ENCODE data around the gene PRM1. TPM values are rescaled to one million over a fixed set of nuclear protein-coding genes. Genes with fewer than 3 reads are reported as not detected.
A peak's percentile ranks its signal among the peaks of the same experiment; 100 is the strongest.

PRM1 gene
- polyA plus RNA-seq, 4 donors, result not detected

DNA sequence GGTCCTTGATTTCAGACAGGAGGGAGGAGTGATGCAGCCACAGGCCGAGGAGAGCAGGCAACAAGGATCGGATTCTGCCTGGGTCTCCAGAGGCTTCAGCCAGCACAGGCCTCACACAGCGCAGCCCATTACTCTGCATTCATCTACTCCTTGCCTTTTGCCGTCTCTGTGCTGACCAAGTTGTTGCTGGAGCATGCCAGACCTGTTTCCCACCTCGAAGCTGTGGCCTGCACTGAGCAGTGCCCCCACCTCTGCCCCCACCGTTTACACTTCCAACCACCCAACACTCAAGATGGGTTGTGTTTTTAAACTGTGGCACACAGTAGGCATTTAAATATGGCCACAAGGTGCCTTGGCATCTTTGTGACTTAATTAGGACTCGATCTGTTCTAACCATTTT is 6.2 kb downstream of the PRM1 start:
- no peak for DNase-seq (ENCODE audit: low read depth in 4 of 4, low spot score in 2 of 4)

DNA sequence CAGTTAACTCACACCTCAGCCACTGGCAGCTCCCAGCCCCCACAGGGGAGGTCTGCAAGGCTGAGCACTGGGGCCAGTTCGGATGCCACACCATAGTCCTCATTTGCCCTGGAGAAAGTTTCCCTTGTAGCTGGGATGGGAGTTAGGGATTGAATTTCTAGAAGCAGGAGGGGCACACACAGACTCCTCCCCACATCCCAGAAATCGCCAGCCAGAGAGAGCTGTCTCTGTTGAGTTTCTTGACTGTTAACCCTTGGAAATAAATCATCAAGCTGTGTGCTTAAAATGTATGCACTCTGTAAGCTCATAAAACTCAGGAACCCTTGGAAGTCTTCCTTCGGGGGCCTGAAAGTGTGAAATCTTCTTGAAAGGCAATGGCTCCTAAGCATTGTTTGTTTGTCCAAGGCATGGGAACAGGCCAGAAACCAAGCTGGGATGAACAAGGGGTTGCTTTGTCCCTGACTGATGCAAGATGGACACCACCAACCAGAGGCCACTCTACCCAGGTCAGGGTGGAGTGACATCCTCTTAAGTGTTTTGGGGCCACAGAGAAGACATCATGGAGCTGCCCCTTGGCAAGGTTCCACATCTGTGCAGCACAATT is 7.3 kb downstream of the PRM1 start:
- peak in 1 of 4 donors; percentile 73 for DNase-seq (ENCODE audit: low read depth in 4 of 4, low spot score in 2 of 4)

DNA sequence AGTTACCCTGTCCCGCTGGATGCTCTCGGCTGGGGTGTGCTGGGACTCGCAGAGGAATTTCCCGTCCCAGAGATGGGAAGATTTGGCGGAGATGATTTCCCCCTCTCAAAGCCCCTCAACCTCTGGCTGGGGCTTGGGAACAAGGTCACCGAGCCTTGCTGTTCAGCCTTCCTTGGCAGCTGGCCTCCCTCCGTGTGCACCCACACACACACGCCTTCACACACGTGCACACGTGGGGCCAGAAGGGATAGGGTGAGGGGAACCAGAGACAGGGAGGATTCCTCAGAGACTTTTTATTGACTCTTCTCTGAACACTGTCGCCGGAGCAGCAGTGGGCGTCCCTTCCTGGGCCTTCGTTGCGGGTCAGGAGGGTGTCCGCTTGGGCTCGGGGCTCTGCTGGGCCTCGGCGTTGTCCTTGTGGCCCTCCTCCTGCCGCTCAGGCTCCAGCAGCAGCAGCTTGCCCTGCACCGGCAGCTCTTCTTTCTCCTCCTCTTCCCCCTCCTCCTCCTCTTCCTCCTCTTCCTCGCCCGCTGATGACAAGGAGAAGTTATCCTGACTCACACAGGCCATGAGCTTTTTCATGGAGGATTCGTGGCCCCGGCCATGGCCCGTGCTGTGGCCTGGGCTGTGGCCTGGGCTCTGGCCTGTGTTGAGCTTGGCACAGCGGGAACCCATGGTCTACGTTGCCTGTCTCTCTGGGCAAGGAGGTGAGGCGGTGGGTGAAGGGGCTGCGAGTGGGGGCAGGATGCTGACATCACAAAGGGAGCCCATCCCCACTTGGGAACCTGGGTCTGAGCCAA is 8.0 kb downstream of the PRM1 start, which contains the start of gene PRM3:
Gene PRM3, minus strand, starts transcription at position 709 of the 800 bp plus-strand sequence. Its CDS starts 34 bp downstream, at position 675.
- no peak for DNase-seq (ENCODE audit: low read depth in 4 of 4, low spot score in 2 of 4)

DNA sequence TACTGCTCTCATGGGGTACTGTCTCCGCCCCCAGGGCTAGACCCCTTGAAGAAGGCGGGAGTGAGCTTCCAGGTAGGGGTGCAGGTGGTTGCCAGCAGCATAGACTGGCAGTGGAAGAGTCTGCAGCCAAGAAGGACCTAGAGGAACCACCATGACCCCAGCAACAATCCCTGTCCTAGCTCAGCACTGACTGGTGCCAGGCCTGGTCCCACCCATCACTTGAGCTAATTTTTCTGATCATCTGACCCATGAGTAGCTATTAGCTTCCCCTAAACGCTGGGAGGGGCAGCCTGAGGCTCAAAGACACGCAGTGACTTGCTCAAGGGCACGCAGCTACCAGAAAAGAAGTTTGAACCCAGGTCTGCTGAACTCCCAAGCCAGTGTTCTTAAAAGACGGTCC is 8.6 kb downstream of the PRM1 start:
- no peak for DNase-seq (ENCODE audit: low read depth in 4 of 4, low spot score in 2 of 4)

DNA sequence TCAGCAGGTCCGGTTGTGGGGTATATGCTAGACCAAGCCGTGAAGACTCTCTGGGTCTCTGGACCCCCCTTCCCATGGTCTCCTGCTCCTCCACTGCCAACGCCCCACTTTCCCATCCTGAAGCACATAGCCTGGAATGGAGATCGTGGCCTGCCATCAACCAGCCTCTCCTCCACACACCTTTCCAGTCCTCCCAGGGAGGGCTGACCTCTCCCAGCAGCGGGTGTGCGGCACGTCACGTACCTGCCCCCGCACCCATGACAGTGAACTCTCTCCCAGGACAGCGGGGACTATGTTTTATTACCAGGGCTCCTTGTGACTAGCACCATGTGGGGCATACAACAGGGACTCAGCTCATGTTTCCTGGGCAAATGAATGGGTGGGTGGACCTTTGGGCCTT is 9.5 kb downstream of the PRM1 start:
- no peak for DNase-seq (ENCODE audit: low read depth in 4 of 4, low spot score in 2 of 4)

DNA sequence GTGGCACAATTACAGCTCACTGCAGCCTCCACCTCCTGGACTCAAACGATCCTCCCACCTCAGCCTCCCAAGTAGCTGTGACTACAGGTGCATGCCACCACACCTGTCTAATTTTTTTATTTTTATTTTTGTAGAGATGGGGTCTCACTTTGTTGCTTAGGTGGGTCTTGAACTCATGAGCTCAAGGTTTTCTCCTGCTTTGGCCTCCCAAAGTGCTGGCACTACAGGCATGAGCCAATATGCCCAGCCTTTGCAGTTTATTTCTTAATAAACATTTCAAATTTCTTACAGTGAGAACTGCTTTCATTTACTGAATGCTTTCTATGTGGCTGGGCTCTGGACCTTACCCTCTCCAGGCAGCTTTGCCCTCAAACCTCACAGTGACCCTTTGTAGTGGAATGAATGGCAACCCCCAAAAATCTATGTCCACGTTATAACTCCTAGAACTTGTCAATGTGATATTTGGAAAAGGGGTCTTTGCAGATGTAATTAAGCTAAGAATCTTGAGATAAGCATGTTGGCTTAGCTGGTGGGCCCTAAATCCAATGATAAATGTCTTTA is 10.4 kb downstream of the PRM1 start:
- DNase-seq (ENCODE audit: low read depth in 4 of 4, low spot score in 2 of 4), result no peak

DNA sequence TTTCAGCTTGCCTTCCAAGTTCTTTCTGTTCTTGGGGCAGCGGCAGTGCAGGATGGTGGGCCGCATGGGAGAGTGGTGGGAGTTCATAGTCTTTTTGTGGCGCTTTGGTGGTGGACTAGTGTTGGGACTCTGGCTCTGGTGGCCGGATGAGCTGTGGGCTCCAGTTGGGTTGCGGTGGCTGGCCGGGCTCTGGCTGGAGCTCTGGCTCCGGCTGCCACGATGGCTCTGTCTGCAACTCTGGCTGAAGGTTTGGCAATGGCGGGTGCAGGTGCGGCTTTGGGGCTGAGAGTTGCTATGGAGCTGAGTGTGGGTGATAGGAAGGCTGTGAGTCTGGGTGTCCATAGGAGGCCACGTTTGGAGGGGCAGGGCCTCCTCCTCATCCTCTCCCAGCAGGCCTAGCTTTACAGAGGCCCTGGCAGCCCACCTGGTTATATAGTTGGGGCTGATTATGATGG is 12.2 kb downstream of the PRM1 start, which contains the start of gene TNP2:
Gene TNP2, minus strand, starts transcription at position 405 of the 455 bp plus-strand sequence. Its CDS starts 63 bp downstream, at position 342.
- DNase-seq (ENCODE audit: low read depth in 4 of 4, low spot score in 2 of 4), result no peak

DNA sequence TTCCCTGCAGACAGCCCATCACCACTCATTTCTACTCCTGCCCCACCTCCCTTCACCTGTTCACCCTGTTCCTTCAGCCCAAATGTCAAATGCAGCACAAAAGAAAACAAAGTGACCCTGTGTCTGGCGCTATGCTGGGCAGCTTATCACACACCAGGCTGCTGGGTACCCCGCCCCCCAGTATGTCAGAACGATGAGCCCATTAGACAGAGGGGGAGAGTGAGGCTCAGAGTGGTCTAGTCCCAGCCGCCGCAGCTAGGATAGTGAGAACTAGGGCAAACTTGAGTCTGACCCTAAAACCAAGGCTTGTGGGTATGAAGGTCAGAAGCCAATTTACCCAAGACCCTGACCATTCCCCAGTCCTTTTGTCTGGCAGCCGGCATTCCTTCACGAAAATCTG is 16.0 kb downstream of the PRM1 start:
- no peak for DNase-seq (ENCODE audit: low read depth in 4 of 4, low spot score in 2 of 4)

DNA sequence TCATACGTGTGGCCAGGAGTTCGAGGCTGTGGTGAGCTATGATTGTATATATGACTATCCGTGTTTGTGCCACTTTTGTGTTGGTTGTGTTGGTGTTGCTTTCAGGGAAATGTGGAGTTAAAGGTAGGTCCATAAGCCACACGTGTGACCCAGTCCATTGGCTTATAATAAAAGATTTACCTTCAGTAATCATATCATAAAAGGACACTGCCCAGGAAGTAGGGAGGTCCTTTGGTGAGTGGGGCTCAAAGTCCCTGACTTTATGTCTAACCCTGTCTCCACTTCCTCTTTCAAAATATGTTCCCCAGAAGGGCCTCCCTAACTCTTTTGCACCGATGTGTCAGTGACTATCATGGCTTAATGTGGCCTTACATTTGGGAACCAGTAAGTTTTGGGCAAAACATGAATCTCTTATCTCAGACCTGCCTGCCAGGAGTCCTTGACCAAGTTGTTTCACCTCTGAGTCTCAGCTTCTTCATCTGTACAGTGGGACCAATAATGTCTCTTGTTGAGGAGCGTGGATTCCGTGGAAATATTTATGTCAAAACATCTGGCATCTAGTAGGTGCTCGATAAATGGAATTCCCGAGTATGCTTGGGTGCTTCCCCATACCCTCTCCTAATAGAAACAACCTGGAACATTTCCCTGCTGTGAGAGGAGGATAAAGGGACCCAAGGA is 16.8 kb downstream of the PRM1 start:
- DNase-seq (ENCODE audit: low read depth in 4 of 4, low spot score in 2 of 4), result no peak

DNA sequence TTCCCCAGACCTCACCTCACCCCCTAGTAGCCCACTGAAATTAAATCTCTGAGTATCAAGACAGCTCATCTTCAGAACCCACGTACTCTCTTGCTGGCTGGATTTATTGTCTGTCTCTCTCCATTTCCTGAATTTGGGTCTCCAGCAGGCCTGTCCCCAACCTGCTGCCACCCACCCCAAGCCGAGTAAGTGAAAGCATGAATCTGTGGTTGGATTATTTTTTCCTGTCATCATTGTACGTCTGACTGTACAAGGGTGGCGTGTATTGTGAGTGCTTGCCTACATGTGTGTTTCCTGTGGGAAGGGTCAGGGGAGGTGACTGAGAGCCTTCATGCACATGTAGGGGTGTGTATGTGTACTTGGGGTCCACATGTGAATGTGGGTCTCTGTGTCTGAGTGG is 17.4 kb downstream of the PRM1 start:
- DNase-seq (ENCODE audit: low read depth in 4 of 4, low spot score in 2 of 4), result no peak

DNA sequence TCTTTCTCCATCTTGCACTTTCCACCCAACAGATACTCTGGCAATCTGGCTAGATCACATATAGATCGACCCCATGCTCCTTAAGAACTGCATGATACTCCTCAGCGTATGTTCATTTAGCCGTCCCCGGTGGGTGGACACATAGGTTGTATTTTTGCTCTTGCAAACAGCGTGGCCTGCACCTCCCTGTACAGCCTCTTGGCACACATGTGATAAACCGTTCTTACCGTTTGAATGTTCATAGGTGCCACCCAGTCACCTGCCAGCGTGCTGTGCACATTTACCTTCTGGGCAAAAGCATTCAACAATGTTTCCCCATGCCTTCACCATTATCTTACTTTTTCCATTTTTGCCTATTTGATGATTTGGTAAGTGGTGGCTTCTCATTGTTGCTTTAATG is 18.2 kb downstream of the PRM1 start:
- DNase-seq (ENCODE audit: low read depth in 4 of 4, low spot score in 2 of 4), result no peak

DNA sequence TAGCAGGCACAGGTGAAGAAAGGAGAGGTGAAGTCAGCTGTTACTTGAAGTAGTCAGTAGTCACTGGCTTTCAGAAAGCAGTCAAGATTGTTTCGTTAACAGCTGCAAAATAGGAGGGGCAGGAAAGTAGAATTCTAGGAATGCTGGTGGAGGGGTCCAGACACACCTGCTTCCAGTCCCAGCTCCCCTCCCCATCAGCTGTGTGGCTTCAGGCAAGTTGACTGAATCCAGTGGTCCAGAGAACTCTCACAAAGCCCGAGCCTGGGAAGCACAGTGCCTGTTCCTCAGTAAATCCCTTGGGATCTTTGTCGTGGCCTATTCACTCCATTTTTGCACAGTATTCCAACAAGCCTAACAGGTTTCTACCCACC is 20.5 kb downstream of the PRM1 start:
- no peak for DNase-seq (ENCODE audit: low read depth in 4 of 4, low spot score in 2 of 4)

DNA sequence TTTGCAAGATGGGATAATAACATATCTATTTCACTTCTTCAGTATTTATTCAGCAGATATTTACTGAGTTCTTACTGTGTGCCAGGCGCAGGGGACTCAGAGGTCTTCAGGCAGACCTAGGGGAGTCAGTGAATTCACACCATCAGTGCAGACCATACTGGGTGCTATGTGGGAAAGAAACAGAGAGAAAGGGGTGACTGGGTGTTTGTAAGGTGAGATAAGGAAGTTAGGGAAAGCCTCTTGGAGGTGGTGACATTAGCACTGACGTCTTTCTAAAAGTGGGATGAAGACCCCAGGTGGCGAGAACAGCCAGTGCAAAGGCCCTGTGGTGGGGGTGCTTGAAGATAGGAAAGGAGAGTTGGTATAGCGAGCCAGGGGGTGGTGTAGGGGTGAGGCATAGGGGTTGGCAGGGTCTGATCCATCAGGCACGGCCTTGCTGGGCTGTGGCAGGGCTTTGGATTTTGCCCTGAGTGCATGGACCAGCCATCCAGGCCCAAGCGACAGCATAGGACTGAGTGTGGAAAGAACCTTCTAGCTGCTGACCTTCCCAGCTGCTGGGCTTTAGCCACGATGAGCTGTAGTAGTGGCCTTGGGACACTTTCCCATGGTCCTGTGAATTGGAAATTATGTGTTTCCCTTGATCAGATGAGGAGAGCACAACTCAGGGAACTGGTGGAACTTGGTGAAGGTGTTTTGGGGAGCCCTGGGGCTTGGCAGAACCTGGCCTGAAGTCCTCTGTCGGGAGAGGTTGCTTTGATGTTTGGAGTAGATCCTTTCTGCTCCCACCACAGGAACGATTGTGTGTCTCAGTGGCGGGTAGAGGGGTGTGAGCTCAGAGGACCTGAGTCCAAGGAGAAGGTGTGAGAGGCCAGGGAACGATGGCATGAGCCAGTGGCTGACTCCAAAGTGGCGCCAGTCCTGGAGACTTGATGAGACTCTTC is 21.2 kb downstream of the PRM1 start:
- no peak for DNase-seq (ENCODE audit: low read depth in 4 of 4, low spot score in 2 of 4)

DNA sequence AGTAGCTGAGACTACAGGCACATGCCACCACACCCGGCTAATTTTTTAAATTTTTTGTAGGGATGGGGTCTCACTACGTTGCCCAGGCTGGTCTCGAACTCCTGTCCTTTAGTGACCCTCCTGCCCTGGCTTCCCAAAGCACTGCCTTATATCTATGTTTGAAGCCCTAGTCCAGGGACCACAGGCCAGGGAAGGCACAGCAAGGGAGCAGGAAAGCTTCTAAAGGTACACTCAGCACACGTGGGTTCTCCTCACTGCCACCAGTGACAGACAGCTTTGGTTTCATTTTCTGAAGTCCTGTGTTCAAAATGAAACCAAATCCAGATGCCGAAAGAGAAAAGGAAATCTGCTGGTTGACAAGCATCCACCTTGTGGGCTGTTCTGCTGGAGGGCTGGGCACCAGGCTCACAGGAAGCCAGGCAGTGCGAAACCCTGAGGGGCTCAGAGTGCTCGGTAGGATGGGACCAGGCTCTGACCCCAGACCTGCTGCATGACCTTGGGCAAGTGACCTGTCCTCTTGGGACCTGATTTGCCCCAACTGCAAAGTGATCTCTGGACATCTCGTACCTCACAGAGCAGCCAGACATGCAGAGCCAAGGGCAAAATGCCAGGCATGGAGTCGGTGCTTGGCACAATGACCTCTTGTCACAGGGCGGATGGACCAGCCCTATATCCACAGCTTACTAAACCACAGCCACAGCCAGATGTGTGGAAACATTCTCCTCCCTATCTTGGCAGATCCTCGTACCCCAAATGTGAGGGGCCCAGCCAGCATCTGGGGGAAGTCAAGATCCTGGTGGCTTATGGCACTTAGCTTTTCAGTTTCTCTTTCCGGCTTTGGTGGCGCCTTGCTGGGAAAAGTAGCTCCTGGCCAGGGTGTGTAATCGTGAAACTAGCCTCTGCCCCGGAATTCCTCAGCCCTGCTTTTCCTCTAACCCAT is 22.3 kb downstream of the PRM1 start:
- no peak for DNase-seq (ENCODE audit: low read depth in 4 of 4, low spot score in 2 of 4)

DNA sequence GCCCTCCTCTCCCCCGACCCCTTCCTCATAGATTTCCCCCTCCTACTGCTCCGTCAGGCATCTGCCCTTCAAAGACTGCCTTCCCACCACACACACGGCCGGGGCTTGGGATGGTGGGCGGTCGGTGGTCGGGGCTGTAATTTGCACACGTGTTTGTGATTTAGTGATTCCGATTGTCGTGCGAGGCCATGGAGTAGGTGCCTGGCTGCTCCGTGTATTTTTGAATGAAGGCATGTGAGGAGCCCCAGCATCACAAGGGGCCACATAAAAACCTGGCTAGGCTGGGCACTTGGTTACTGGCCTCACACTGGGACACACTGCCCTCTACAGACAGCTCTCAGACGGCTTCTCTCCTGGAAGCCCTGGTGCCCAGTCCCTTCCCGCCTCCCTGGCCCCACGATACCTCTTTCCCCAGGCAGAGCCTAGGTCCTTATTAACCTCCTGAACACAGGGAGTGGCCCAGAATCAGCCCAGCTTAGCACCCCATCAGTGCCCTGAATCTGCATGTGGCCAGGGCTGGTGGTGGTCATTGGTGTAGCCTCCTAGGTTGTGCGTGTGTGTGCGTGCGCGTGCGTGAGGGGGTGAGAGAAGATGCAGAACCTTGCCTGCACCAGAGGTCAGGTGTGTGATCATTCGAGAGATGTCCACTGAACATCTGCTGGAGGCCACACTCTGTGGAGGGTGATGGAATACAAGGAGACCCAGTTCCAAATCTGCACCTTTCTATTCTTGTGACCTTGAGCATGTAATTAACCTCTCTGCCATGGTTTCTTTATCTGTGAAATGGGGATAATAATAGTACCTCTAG is 23.8 kb downstream of the PRM1 start:
- peak in 1 of 4 donors; percentile 84 for DNase-seq (ENCODE audit: low read depth in 4 of 4, low spot score in 2 of 4)

DNA sequence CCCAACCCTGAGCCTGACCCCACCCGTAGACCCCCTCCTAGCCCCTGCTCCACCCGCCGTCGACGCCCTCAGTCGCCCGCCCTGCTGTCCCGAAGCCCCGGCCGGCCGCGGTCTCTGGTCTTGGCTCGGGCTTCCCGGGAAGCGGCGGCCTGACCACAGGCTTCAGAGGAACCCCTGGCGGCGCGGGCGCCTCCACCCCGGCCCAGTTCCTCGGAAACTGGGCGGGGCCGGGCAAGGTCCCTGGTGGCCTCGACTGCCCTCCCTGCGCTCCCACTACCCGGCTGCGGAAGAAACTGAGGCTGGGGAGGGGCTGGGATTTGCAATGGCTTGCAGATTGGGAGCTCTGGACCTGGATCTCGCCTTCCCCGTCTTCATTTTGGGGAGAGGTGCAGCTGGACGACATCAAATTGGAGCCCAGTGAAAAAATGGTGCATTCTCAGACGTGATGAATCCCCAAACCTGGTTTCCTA is 24.4 kb downstream of the PRM1 start:
- no peak for DNase-seq (ENCODE audit: low read depth in 4 of 4, low spot score in 2 of 4)

DNA sequence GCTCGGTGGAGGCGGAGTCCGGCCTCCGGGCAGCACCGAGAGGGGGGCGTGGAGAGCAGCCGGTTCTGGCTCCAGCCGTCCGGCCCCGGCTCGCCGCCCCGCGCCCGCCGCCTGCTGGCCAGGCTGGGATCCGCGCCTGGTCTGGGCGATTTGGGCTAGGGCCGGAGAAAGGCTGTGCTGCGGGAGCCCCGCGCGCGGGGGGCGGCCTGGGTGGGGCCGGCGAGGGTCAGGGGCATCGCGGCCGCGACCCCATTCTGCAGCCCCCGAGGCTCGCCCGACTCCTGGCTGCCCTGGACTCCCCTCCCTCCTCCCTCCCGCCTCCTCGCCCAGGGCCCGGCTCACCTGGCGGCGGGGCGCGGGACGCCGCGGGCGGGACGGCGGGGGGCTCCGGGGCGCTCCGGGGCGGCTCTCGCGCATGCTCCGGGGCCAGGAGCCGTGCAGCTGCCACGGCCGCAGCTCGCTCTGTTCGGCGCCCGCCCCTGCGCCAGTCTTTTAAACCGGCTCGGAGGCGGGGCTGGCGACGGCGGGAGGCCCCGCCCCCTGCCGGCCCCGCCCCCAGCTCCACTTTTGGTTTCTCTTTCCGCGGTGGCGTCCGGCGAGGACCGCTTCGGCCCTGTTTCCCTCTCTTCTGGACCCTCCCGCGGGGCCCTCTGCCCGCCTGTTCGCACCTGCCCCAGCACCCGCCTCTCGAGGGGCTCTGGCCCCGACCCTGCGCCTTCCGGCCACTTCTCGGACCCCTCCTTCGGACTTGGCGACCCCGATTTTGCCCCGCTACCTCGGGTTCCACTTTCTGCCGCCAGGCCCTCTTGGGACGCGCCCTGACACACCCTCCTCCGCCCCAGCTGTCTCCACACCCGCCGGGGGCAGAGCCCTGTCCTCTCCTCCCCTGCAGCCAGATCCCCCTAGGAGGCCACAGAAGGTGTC is 25.1 kb downstream of the PRM1 start, which contains the start of gene SOCS1:
Gene SOCS1, minus strand, starts transcription at position 468 of the 924 bp plus-strand sequence. CDS start 726 bp downstream, outside the sequence.
- DNase-seq (ENCODE audit: low read depth in 4 of 4, low spot score in 2 of 4), result peak in 1 of 4 donors; percentile 77

Data from left renal cortex interstitium (tissue), 4 donors.